Bronchial epithelial cell (primary cell): ENCODE data around the gene ITGA4. TPM values are rescaled to one million over a fixed set of nuclear protein-coding genes. Genes with fewer than 3 reads are reported as not detected.
"Not testable (repeated sequence)": the region's sequence is repeated elsewhere in the genome, so short reads cannot be mapped to it uniquely, and the experiment has no call there.

Source experiments
- DNase-seq: peaks from one replicate; pipeline ENCODE4 v3.0.0-alpha.2; 2010; ENCODE audit warnings: low read depth
- FAIRE-seq: peaks from 2 replicates; lab custom pipeline; 2011; peaks lifted over from hg19 to GRCh38; lab: Jason Lieb, UNC
- H3K27me3 ChIP-seq: 2 replicates; pipeline ENCODE4 v1.5.1; 2011; ENCODE audit warnings: low read length; ENCODE audit not compliant: control insufficient read depth, insufficient read depth
- H3K36me3 ChIP-seq: 2 replicates; pipeline ENCODE4 v1.5.1; 2011; ENCODE audit warnings: low read length; ENCODE audit not compliant: control insufficient read depth, insufficient read depth
- H3K4me3 ChIP-seq: 2 replicates; pipeline ENCODE4 v1.5.1; 2011; ENCODE audit warnings: mild to moderate bottlenecking, low read depth, low read length, control low read depth
- CTCF ChIP-seq: IDR thresholded peaks from 2 replicates; pipeline ENCODE4 v1.5.1; 2011; ENCODE audit warnings: mild to moderate bottlenecking, moderate library complexity, low read length, control low read depth, inconsistent platforms; ENCODE audit not compliant: insufficient read depth, severe bottlenecking
- total RNA-seq: library from RNA; depleted of rRNA; stranded (reverse); fragments of >200 nt; gene quantifications from 2 replicates; pipeline ENCODE4 v1.2.1, GENCODE V29; 2014

The ITGA4 gene
- total RNA-seq, 1 donor from 2014 or later = 0.79 TPM

- Histone ChIP-seq H3K4me3 (no peak overlapping the region), H3K27me3 (no peaks in the 10 kb centered on the region), H3K36me3 (no peaks in the 10 kb centered on the region)
- DNase-seq (peak; percentile 36), FAIRE-seq (no peak)
- peak; percentile 19 for TF ChIP-seq CTCF
Measured at GRCh38 chr2:181438261-181438660, 18.9 kb upstream of the ITGA4 start.

- FAIRE-seq = no peak
- H3K36me3 ChIP-seq = no peaks in the 10 kb centered on the region
- no peak for DNase-seq
- TF ChIP-seq CTCF = no peak
- H3K4me3 ChIP-seq = no peak overlapping the region
- H3K27me3 ChIP-seq = no peaks in the 10 kb centered on the region
Measured at GRCh38 chr2:181440344-181440743, 16.8 kb upstream of the ITGA4 start.

GRCh38 chr2:181440919-181441318, 16.3 kb upstream of the ITGA4 start:
- no peak for FAIRE-seq
- no peak for DNase-seq
- no peak overlapping the region for H3K4me3 ChIP-seq
- no peak for TF ChIP-seq CTCF
- no peaks in the 10 kb centered on the region for H3K36me3 ChIP-seq
- H3K27me3 ChIP-seq = no peaks in the 10 kb centered on the region

- no peaks in the 10 kb centered on the region for H3K36me3 ChIP-seq
- no peak for DNase-seq
- no peak for TF ChIP-seq CTCF
- no peaks in the 10 kb centered on the region for H3K27me3 ChIP-seq
- no peak overlapping the region for H3K4me3 ChIP-seq
- no peak for FAIRE-seq
Measured at GRCh38 chr2:181441670-181442069, 15.5 kb upstream of the ITGA4 start.

GRCh38 chr2:181444654-181445053, 12.5 kb upstream of the ITGA4 start:
- Histone ChIP-seq H3K27me3 (no peaks in the 10 kb centered on the region), H3K4me3 (no peak overlapping the region), H3K36me3 (no peaks in the 10 kb centered on the region)
- DNase-seq = no peak
- no peak for FAIRE-seq
- no peak for TF ChIP-seq CTCF

- TF ChIP-seq CTCF = no peak
- no peaks in the 10 kb centered on the region for H3K36me3 ChIP-seq
- H3K27me3 ChIP-seq = no peaks in the 10 kb centered on the region
- H3K4me3 ChIP-seq = no peak overlapping the region
- DNase-seq = no peak
- no peak for FAIRE-seq
Measured at GRCh38 chr2:181446985-181447384, 10.2 kb upstream of the ITGA4 start.

GRCh38 chr2:181449278-181449677, 7.9 kb upstream of the ITGA4 start:
- not testable (repeated sequence) for DNase-seq, H3K27me3 ChIP-seq, H3K36me3 ChIP-seq, FAIRE-seq, H3K4me3 ChIP-seq
